Ascending aorta (tissue), 2 donors: ENCODE measurements around the gene SLC18B1. TPM values are rescaled to one million over a fixed set of nuclear protein-coding genes. Genes with fewer than 3 reads are reported as not detected.

Experiments used
- DNase-seq, 2 donors: peaks; one replicate each; pipeline ENCODE4 v3.0.0-alpha.2; 2019; ENCODE audit warnings: low spot score in 2 of 2
- H3K27ac ChIP-seq, 2 donors: fragments of 200-600 bp; sonication (generic); one replicate each; pipeline ENCODE4 v1.5.1; 2016 to 2017; ENCODE audit warnings: mild to moderate bottlenecking in 1 of 2
- H3K27me3 ChIP-seq: fragments of 200-600 bp; sonication (generic); one replicate; pipeline ENCODE4 v1.5.1; 2017
- H3K36me3 ChIP-seq, 2 donors: fragments of 200-600 bp; sonication (generic); one replicate each; pipeline ENCODE4 v1.5.1; 2016
- H3K4me1 ChIP-seq, 2 donors: fragments of 200-600 bp; sonication (generic); one replicate each; pipeline ENCODE4 v1.5.1; 2016 to 2017; ENCODE audit warnings: mild to moderate bottlenecking in 1 of 2
- H3K4me3 ChIP-seq, 2 donors: fragments of 200-600 bp; sonication (generic); one replicate each; pipeline ENCODE4 v1.5.1; 2016 to 2017; ENCODE audit warnings: mild to moderate bottlenecking in 1 of 2
- H3K9me3 ChIP-seq, 2 donors: fragments of 200-600 bp; sonication (generic); one replicate each; pipeline ENCODE4 v1.5.1; 2016
- intact Hi-C: fragments of 100-400 bp; cut with DNase I; formaldehyde crosslinking; loops from one replicate; pipeline ENCODE4 v1.15.1; 2023
- total RNA-seq: library from RNA; depleted of rRNA; stranded (reverse); fragments of >200 nt; gene quantifications from one replicate; pipeline ENCODE4 v1.1.0, GENCODE V29; 2016
- TF ChIP-seq, protein P1 (sequence below), 3 experiments: fragments of 200-600 bp in 2 of 3; fragments of 450-650 bp in 1 of 3; sonication (generic) in 2 of 3; IDR thresholded peaks; one replicate each; pipeline ENCODE4 v1.5.1; 2016 to 2019; ENCODE audit warnings: antibody characterized with exemption in 3 of 3, mild to moderate bottlenecking in 1 of 3, moderate library complexity in 1 of 3

Gene SLC18B1
- total RNA-seq, 1 donor from 2014 or later, result 1.7 TPM

- intact Hi-C loops, result loop anchor here (5.0 to 10.0 kb wide), 4 partner anchors 296 to 1364 kb away; partner anchors contain the start of gene STX7
- no peaks in the 10 kb centered on the region for H3K9me3 ChIP-seq
- peaks cover under 1 to 5% of the 10 kb centered on the region in 2 donors for H3K36me3 ChIP-seq
- TF ChIP-seq, protein P1, sequence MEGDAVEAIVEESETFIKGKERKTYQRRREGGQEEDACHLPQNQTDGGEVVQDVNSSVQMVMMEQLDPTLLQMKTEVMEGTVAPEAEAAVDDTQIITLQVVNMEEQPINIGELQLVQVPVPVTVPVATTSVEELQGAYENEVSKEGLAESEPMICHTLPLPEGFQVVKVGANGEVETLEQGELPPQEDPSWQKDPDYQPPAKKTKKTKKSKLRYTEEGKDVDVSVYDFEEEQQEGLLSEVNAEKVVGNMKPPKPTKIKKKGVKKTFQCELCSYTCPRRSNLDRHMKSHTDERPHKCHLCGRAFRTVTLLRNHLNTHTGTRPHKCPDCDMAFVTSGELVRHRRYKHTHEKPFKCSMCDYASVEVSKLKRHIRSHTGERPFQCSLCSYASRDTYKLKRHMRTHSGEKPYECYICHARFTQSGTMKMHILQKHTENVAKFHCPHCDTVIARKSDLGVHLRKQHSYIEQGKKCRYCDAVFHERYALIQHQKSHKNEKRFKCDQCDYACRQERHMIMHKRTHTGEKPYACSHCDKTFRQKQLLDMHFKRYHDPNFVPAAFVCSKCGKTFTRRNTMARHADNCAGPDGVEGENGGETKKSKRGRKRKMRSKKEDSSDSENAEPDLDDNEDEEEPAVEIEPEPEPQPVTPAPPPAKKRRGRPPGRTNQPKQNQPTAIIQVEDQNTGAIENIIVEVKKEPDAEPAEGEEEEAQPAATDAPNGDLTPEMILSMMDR (IDR thresholded peaks at IDR 0.05), result no peak
- no peak for DNase-seq
- no peak overlapping the region for H3K4me3 ChIP-seq
- H3K27me3 ChIP-seq, result no peaks in the 10 kb centered on the region
- H3K4me1 ChIP-seq, result peaks cover 10 to 12% of the 10 kb centered on the region in 2 donors
- H3K27ac ChIP-seq, result no peak overlapping the region
These were observed 12.8 kb upstream of the SLC18B1 start for GRCh38 chr6:132811276-132811675.

- H3K36me3 ChIP-seq, result no peaks in the 10 kb centered on the region
- no peak overlapping the region for H3K27ac ChIP-seq
- no peaks in the 10 kb centered on the region for H3K27me3 ChIP-seq
- intact Hi-C loops, result no loop called here
- H3K4me3 ChIP-seq, result no peak overlapping the region
- TF ChIP-seq, protein P1 (IDR thresholded peaks at IDR 0.05), result no peak
- H3K9me3 ChIP-seq, result peaks cover 0 to 12% of the 10 kb centered on the region in 2 donors
- H3K4me1 ChIP-seq, result no peaks in the 10 kb centered on the region
- DNase-seq, result no peak
These were observed 7.1 kb upstream of the SLC18B1 start for GRCh38 chr6:132805548-132805947.

DNA sequence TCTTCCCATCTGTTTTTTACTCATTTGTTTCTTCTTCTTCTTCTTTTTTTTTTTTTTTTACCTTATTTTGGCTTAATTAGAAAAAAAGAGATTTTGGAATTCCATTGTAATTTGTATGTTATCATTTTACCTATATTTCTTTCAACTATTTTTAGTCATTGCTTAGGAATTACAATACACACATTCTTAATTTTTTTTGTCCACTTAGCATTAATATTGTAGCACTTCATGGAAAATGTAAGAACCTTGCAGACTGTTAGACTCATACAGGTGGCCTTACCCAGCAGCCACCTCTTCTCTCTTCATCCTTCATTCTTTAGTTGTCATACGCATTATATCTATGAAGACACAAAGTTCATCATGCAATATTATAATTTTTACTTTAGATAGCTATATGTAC lies 5.8 kb upstream of the SLC18B1 start:
- Histone ChIP-seq H3K4me1 (no peaks in the 10 kb centered on the region), H3K27me3 (no peaks in the 10 kb centered on the region), H3K4me3 (no peak overlapping the region), H3K36me3 (no peaks in the 10 kb centered on the region), H3K27ac (no peak overlapping the region), H3K9me3 (peaks cover 0 to 12% of the 10 kb centered on the region in 2 donors)
- TF ChIP-seq, protein P1 (IDR thresholded peaks at IDR 0.05), result no peak
- DNase-seq, result no peak
- intact Hi-C loops, result no loop called here

DNA sequence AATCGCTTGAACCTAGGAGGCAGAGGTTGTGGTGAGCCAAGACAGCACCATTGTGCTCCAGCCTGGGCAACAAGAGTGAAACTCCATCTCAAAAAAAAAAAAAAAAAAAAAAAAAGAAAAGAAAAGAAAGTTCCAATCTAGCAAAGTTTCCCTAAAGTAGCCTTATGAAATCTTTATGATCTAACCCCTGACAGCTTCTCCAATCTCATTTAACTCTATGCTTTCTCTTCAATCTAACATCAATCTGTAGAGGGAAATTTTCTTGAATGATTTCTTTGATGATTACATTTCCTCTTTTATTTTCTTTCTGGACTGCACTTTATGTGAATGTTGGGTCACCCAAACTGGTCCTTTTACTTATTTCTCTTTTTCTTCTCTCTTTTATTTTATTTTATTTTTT lies 2.2 kb upstream of the SLC18B1 start:
- Histone ChIP-seq H3K9me3 (peaks cover 0 to 9% of the 10 kb centered on the region in 2 donors), H3K27me3 (no peaks in the 10 kb centered on the region), H3K4me3 (no peak overlapping the region), H3K27ac (no peak overlapping the region), H3K4me1 (no peaks in the 10 kb centered on the region), H3K36me3 (no peaks in the 10 kb centered on the region)
- no peak for DNase-seq
- TF ChIP-seq, protein P1 (IDR thresholded peaks at IDR 0.05), result no peak
- intact Hi-C loops, result no loop called here

- H3K36me3 ChIP-seq, result no peaks in the 10 kb centered on the region
- no peaks in the 10 kb centered on the region for H3K9me3 ChIP-seq
- peak in 1 of 2 donors; percentile 75 for DNase-seq
- no peaks in the 10 kb centered on the region for H3K27me3 ChIP-seq
- peak overlapping the region in 1 of 2 donors; percentile 54 for H3K4me3 ChIP-seq
- intact Hi-C loops, result loop anchor here (5.0 kb wide), 1 partner anchor 272 kb away; no protein-coding TSS in a partner anchor
- no peaks in the 10 kb centered on the region for H3K4me1 ChIP-seq
- TF ChIP-seq, protein P1 (IDR thresholded peaks at IDR 0.05), result peak; percentile 37 to 77 (median 76)
- H3K27ac ChIP-seq, result peak overlapping the region; percentile 4 to 22
These were observed 567 bp upstream of the SLC18B1 start for GRCh38 chr6:132798869-132799538.
